T-helper 17 cell (primary cell): ENCODE results near the gene GALNT2. TPM values are rescaled to one million over a fixed set of nuclear protein-coding genes. Genes with fewer than 3 reads are reported as not detected.

ENCODE experiments used
- ATAC-seq: fragments of 150-1000 bp; cut with Tn5 transposase; 2 replicates; pipeline ENCODE4 v1.10.0; 2021; ENCODE audit warnings: mild to moderate bottlenecking, moderate library complexity
- DNase-seq, 3 donors: peaks; one replicate each; pipeline versions ENCODE4 v3.0.0 to v3.0.0-alpha.2; 2020 to 2021
- H3K9me3 ChIP-seq: one replicate; pipeline ENCODE4 v1.7.0; 2013; ENCODE audit warnings: low read length, mild to moderate bottlenecking; ENCODE audit not compliant: control insufficient read depth, poor library complexity, severe bottlenecking
- H3K27ac Mint-ChIP-seq: one replicate; pipeline ENCODE4 v1.8.0; 2022; ENCODE audit warnings: mild to moderate bottlenecking, moderate library complexity, mixed read lengths
- H3K27me3 Mint-ChIP-seq: one replicate; pipeline ENCODE4 v1.8.0; 2022; ENCODE audit warnings: mixed read lengths
- H3K36me3 Mint-ChIP-seq: one replicate; pipeline ENCODE4 v1.8.0; 2022; ENCODE audit warnings: low read depth, mixed read lengths
- H3K4me1 Mint-ChIP-seq: one replicate; pipeline ENCODE4 v1.8.0; 2022; ENCODE audit warnings: mild to moderate bottlenecking, mixed read lengths
- H3K4me3 Mint-ChIP-seq: one replicate; pipeline ENCODE4 v1.8.0; 2022; ENCODE audit warnings: mild to moderate bottlenecking, moderate library complexity, mixed read lengths
- total RNA-seq, 4 donors: library from RNA in 2 of 4; stranded (reverse) in 2 of 4; gene quantifications; one replicate each; pipeline ENCODE4 v1.2.3 and lab custom pipeline; 2022 to 2026

GALNT2 gene
- total RNA-seq = 10 to 100 TPM; 16.6 to 19.8 TPM
- total RNA-seq (lab: John Stamatoyannopoulos, UW) = 21.9 to 24.9 reads per million in 2 donors

DNA sequence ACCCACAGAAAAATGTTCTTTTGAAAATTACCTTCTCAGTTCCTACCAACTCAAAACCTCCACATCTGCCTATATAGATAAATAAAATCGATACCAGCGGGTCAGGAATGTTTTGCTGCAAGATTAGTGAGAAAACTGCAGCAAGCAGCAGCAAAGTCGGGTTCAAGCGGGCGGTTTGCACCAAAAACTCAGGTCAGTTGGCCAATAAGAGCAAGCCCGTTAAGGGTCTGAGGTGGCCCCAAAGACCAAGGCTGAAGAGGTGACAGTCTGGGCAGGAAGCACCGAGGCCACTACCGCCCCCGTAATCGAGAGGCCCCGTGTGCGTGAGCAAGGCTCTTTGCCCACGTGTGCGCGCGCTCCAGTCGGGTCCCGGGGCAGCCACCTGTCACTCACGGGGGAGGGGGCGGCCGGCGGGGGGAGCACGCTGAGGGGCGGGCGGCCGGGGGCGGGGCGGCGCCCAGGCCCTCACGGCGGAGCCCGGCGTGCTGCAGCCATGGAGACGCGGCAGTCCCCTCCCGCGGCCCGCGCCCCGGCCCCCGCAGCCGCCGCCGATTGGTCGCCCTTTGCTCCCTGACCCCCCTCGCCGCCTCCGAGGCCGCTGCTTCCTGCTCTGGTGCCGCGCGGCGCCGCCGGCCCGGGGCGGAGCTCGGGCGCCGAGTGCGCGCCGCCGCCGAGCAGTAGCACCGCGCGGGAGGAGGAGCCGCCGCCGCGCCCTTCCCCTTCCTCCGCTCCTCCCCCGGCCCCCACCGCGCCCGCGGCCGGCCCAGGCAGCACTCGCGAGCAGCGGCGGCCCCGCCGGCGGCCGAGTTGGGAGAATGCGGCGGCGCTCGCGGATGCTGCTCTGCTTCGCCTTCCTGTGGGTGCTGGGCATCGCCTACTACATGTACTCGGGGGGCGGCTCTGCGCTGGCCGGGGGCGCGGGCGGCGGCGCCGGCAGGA is at the start of gene GALNT2:
TSS of gene GALNT2 (plus strand) at position 773 of the 939 bp plus-strand sequence. CDS start at position 816, 43 bp downstream.
- Mint-ChIP-seq H3K4me1 (peaks cover 22% of the 10 kb centered on the region), H3K36me3 (no peaks in the 10 kb centered on the region), H3K27me3 (no peaks in the 10 kb centered on the region), H3K27ac (peak within 1 kb of the TSS; percentile 86), H3K4me3 (peak within 1 kb of the TSS; percentile 91)
- DNase-seq = peak; percentile 85 to 92 (median 89)
- ATAC-seq = peak; percentile 93
- H3K9me3 ChIP-seq = no peaks in the 10 kb centered on the region

DNA sequence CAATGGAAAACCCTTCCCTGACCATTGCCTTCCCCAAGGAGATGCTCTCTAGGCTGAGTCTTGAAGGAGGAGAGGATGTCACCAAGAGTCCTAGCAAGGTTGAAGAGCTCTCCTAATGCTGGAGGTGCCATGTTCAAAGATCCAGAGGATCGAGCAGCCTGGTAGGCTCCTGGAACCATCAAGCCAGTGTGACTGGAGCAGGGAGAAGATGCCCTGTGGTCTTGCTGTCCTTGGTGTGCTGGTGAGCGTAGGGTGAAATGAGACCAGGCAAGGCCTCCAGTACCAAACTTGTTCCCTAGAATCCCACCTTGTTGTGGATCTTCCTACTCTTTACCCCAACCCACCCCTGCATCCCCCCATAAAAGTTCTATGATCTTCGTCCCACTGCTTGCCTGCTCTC is 46.6 kb upstream of the GALNT2 start:
- Mint-ChIP-seq H3K27ac (no peak overlapping the region), H3K4me3 (no peak overlapping the region), H3K4me1 (peaks cover 2% of the 10 kb centered on the region), H3K36me3 (peaks cover 8% of the 10 kb centered on the region), H3K27me3 (peaks cover 36% of the 10 kb centered on the region)
- ATAC-seq (no peak), DNase-seq (no peak)
- H3K9me3 ChIP-seq = peaks cover 2% of the 10 kb centered on the region

DNA sequence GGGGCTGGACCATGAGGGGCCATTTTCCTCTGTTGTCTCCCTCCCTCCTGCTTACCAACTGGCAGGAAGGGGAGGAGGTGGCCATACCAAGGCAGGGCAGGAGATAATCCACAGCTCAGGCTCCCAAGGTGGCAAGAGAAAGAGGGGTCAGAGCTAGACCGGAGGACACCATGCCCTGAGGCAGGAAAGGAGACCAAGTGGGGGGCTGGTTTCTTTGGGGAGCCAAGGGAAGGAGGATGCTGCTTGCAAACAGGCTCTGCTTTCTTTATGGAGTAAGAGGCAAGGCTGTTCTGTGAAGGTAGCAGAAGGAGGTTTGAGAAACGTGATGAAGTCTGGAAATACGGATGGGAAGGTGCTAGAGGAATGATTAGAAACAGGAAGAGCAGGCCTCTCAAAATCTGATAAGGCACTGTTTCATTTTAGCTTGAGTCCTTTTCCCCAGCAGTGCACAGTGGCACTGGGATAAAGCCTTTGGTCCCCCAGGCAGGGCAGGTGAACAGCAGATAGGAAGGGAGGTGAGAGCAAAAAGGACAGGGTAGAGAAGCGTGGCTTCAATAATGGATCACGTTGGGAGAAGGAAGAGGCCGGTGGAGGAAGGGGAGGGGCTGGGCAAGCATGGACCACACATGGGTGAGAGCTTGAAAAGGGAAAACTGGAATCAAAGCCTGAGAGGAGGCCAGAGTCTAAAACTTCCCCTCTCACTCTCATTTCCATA is 44.2 kb upstream of the GALNT2 start:
- H3K4me3 Mint-ChIP-seq = no peak overlapping the region
- ATAC-seq = no peak
- H3K27me3 Mint-ChIP-seq = peaks cover 29% of the 10 kb centered on the region
- H3K4me1 Mint-ChIP-seq = peaks cover 2% of the 10 kb centered on the region
- DNase-seq = no peak
- H3K36me3 Mint-ChIP-seq = peaks cover 8% of the 10 kb centered on the region
- H3K9me3 ChIP-seq = peaks cover 2% of the 10 kb centered on the region
- H3K27ac Mint-ChIP-seq = no peak overlapping the region

DNA sequence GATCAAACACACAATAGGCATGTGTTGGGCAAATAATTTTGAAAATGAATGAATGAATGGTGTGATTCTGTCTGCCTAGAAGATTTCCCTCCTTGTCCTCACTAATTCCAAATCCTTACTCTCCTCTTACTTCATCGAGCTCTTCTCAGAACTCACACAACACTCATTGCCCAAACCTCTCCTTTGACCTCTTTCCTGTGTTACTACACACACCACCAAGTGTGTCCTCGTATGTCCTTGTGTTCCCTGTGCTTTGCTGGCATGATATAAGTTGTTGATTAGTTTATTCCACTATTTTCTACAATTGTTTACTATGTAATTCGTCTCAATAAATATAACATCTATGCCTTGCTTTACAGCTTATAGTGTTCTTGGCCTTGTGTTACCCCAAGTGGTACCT is 41.4 kb upstream of the GALNT2 start:
- H3K4me3 Mint-ChIP-seq = peak overlapping the region; percentile 0
- peaks cover 8% of the 10 kb centered on the region for H3K36me3 Mint-ChIP-seq
- peaks cover 6% of the 10 kb centered on the region for H3K4me1 Mint-ChIP-seq
- peaks cover 2% of the 10 kb centered on the region for H3K9me3 ChIP-seq
- no peak for ATAC-seq
- H3K27me3 Mint-ChIP-seq = peaks cover 8% of the 10 kb centered on the region
- H3K27ac Mint-ChIP-seq = no peak overlapping the region
- DNase-seq = no peak

DNA sequence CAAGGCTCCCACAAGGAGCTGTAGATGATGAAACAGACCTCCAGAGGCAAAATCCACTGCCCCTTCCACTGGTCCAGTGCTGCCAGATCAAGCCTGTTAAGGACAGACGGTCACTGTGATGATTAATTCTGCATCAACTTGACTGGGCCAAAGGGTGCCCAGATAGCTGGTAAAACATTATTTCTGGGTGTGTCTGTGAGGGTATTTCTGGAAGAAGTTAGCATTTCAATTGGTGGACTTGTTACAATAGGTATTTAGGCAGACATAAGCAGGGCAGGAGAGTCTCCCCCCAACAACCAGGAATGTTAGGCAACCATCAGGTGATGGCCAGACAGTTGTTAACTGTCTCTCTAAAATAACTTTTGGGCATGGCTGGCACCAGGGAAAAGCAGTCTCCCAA is 40.9 kb upstream of the GALNT2 start:
- no peak overlapping the region for H3K4me3 Mint-ChIP-seq
- H3K9me3 ChIP-seq = peaks cover 2% of the 10 kb centered on the region
- H3K36me3 Mint-ChIP-seq = peaks cover 8% of the 10 kb centered on the region
- H3K27ac Mint-ChIP-seq = no peak overlapping the region
- ATAC-seq (no peak), DNase-seq (no peak)
- peaks cover 6% of the 10 kb centered on the region for H3K4me1 Mint-ChIP-seq
- H3K27me3 Mint-ChIP-seq = peaks cover 8% of the 10 kb centered on the region

DNA sequence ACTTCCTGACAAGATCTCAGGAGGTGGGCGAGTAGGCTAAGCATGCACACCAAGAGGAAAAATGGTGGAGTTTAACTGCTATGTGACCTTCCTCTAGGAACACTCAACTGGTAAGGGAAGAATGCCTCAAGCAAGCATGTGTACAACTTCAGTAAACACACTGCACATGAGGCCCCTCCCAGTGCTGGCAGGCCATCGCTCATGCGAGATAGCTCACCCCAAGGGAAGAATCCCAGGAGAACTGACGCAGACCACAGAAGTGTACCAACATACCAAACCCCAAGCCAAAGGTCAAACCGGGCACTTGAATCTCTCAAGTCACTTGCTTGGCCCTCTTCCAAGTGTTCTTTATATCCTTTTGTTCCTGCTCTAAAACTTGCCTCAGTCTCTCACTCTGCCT is 40.5 kb upstream of the GALNT2 start:
- H3K9me3 ChIP-seq = peaks cover 2% of the 10 kb centered on the region
- peaks cover 7% of the 10 kb centered on the region for H3K27me3 Mint-ChIP-seq
- no peak overlapping the region for H3K4me3 Mint-ChIP-seq
- H3K27ac Mint-ChIP-seq = no peak overlapping the region
- H3K4me1 Mint-ChIP-seq = peaks cover 6% of the 10 kb centered on the region
- DNase-seq (no peak), ATAC-seq (no peak)
- H3K36me3 Mint-ChIP-seq = peaks cover 8% of the 10 kb centered on the region

DNA sequence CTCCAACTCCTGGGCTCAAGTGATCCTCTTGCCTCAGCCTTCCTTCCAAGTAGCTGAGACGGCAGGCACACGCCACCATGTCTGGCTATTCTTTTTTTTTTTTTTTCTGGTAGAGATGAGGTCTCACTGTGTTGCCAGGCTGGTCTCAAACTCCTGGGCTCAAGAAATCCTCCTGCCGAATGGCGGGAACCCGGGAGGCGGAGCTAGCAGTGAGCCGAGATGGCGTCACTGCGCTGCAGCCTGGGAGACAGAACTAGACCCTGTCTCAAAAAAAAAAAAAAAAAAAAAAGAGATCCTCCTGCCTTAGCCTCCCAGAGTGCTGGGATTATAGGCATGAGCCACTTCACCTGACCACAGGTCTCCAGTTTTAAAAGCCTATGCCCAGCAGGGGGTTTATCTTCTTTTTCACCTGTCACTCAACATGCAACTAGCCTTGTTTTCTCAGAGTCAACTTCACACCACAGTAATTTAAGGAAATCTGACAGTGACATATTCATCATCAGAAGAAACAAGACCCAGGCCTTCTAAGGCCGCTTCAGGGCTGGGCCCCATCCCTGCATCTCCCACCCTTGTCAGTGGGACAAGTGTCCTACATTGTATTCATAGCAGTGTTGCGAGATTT is 38.3 kb upstream of the GALNT2 start:
- H3K4me3 Mint-ChIP-seq = no peak overlapping the region
- peaks cover 2% of the 10 kb centered on the region for H3K9me3 ChIP-seq
- DNase-seq = no peak
- peaks cover 6% of the 10 kb centered on the region for H3K4me1 Mint-ChIP-seq
- no peak for ATAC-seq
- no peak overlapping the region for H3K27ac Mint-ChIP-seq
- no peaks in the 10 kb centered on the region for H3K27me3 Mint-ChIP-seq
- no peaks in the 10 kb centered on the region for H3K36me3 Mint-ChIP-seq

DNA sequence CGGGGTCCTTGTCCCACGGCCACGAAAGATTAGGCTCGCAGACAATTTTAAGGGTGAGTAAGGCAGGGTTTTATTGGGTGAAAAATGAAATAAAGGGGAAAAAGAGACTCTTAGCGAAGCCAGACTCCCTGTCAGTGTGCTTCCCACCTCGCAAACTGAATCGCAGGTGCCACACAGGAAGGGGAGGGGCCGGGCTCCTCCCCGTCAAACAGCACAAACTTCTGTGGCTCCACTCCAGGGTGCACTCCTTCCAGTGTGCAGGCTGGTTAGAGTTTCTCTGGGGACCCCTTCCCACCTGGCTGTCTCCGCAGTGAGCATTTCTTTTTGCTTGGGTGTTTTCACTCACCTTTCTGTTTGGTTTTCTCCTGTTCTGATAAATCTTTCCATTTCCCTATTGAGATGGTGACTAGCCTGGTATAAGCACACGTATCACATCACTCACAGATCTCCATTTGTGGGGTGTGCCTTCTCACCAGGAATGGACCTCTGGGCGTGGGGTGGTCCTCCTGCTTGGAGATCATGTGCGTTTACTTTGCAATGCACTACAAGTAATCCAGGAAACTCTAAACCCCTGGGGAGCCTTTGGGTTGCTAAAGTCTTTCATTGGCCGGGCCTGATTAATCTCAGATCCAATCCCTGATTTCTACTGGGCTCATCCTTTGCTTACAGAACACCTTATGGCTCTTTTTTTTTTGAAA is 37.6 kb upstream of the GALNT2 start:
- H3K36me3 Mint-ChIP-seq = no peaks in the 10 kb centered on the region
- no peak for ATAC-seq
- no peak overlapping the region for H3K4me3 Mint-ChIP-seq
- DNase-seq = no peak
- H3K27ac Mint-ChIP-seq = no peak overlapping the region
- H3K27me3 Mint-ChIP-seq = no peaks in the 10 kb centered on the region
- no peaks in the 10 kb centered on the region for H3K9me3 ChIP-seq
- peaks cover 6% of the 10 kb centered on the region for H3K4me1 Mint-ChIP-seq

DNA sequence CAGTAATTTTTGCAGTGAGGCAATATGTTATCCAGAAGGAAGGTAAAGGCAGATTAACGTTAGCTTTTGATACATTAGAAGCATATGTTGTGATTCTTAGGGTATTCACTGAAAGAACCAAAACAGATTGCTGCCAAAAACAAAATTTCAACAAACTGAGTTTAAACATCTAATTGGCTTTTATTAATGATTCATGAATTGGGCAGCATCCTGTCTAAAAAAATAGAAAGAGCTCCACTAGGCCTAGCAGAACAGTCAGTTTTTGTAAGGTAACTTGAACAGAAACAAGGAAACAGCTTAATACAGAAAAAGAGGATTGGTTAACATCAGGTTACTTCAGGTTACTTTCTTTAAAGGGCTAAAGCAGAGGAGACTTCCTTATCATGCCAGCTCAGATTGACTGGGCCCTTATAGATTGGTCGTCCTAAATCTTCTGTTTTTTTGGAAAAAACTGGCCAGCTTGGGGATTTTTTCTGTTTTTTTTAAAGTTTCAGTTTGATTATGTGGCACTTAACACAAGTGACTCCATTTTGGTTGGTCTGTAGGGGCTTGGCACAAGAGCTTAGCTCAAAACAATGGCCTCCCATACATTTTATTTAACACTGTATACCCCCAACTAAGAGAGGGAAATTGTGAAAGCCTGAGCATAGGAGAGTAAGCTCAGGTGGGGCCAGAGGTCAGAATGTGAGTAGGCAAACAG is 36.8 kb upstream of the GALNT2 start:
- no peak for DNase-seq
- Mint-ChIP-seq H3K27ac (no peak overlapping the region), H3K36me3 (no peaks in the 10 kb centered on the region), H3K4me1 (peaks cover 6% of the 10 kb centered on the region), H3K27me3 (no peaks in the 10 kb centered on the region), H3K4me3 (no peak overlapping the region)
- no peak for ATAC-seq
- no peaks in the 10 kb centered on the region for H3K9me3 ChIP-seq

DNA sequence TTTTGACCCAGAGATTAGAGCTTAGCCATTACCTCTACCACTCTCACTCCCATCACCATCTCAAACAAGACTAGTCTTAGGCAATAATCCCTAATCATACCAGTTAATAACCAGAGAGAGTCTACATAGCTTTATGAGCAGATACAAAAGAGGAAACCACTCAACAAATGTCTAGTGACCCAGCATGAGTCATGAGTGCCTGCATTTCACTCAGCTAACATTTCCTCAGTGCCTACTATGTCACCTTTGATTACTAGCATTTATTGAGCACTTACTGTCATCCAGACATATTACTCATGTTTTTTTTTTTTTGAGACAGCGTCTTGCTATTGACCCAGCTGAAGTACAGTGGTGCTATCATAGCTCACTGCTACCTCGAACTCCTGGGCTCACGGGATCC is 35.9 kb upstream of the GALNT2 start:
- H3K27me3 Mint-ChIP-seq = no peaks in the 10 kb centered on the region
- peaks cover 6% of the 10 kb centered on the region for H3K4me1 Mint-ChIP-seq
- H3K4me3 Mint-ChIP-seq = no peak overlapping the region
- no peak overlapping the region for H3K27ac Mint-ChIP-seq
- no peaks in the 10 kb centered on the region for H3K36me3 Mint-ChIP-seq
- DNase-seq (no peak), ATAC-seq (peak; percentile 23)
- no peaks in the 10 kb centered on the region for H3K9me3 ChIP-seq

DNA sequence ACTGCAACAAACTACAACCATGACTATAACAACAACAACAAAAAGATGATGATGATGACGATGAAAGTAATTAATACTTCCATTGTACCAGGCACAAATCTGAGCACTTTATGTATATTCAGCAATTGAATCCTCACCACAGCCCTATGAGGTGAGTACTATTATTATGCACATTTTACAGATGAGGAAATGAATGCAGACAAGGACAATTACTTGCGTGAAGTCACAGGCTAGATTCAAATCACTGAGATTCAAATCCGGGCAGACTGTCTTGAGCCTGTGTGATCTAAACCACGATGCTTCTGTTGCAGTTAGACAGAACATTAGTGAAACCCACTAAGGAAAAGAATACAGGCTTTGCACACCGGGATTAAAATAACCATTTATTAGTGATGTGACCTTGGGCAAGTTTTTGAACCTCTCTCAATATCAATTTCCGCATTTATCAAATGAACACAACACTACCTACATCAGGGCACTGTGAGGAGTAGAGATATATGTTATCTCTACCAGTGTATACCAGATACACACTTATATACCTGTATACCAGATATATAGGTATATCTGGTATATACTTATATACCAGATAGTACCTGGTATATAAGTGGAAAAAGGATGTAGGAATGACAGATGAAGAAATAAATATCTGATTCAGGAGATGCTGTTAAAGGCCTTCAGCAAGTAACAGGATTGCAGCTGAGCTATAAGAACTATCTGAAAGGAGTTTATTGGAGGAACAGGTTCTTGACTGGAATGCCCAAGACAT is 34.3 kb upstream of the GALNT2 start:
- Mint-ChIP-seq H3K27me3 (no peaks in the 10 kb centered on the region), H3K36me3 (peaks cover 2% of the 10 kb centered on the region), H3K4me3 (no peak overlapping the region), H3K27ac (no peak overlapping the region), H3K4me1 (peaks cover 6% of the 10 kb centered on the region)
- ATAC-seq (no peak), DNase-seq (no peak)
- H3K9me3 ChIP-seq = no peaks in the 10 kb centered on the region

DNA sequence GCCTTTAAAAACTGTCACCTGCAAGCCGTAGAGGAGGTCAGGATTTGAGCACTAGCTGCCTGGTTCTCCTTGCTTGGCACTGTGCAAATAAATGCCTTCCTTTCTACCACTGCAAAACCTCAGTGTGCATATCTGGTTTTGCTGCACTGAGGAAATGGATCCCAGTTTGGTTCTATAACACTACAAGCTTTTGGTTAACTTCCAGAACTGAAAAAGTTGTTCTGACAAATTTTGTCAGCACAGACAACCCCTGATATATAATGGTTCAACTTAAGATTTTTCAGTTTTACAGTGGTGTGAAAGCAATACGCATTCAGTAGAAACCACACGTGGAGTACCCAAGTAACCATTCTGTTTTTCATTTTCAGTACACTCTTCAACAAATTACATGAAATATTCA is 29.8 kb upstream of the GALNT2 start:
- DNase-seq = no peak
- ATAC-seq = no peak
- Mint-ChIP-seq H3K4me1 (no peaks in the 10 kb centered on the region), H3K4me3 (no peak overlapping the region), H3K27ac (no peak overlapping the region), H3K27me3 (peaks cover 6% of the 10 kb centered on the region), H3K36me3 (peaks cover 2% of the 10 kb centered on the region)
- H3K9me3 ChIP-seq = no peaks in the 10 kb centered on the region
